PFSK-1 (cell line): Measurements from ENCODE around the gene CHID1.

Experiments used
- POLR2AphosphoS5 ChIP-seq: IDR thresholded peaks from 2 replicates; pipeline ENCODE4 v1.6.1; 2012; ENCODE audit warnings: low read depth, mild to moderate bottlenecking, control low read depth, low read length, moderate library complexity
- SIN3A ChIP-seq: IDR thresholded peaks from 2 replicates; pipeline ENCODE4 v1.6.1; 2012; ENCODE audit warnings: mild to moderate bottlenecking, low read length, moderate library complexity, borderline replicate concordance; ENCODE audit not compliant: insufficient read depth
- TAF1 ChIP-seq: IDR thresholded peaks from 2 replicates; pipeline ENCODE4 v1.6.1; 2012; ENCODE audit warnings: low read length, control low read depth, borderline replicate concordance; ENCODE audit not compliant: insufficient read depth
- TF ChIP-seq, protein P1 (sequence below), 2 experiments: IDR thresholded peaks; 2 replicates each; pipeline versions ENCODE4 v1.6.1 to v1.8.0; 2011 to 2012; ENCODE audit warnings: low read depth in 2 of 2, low read length in 2 of 2, control low read depth in 1 of 2, inconsistent platforms in 1 of 2, mild to moderate bottlenecking in 1 of 2, moderate library complexity in 1 of 2; ENCODE audit not compliant: insufficient read depth in 1 of 2

- TF ChIP-seq POLR2AphosphoS5 (no peak), SIN3A (no peak), TAF1 (no peak)
- TF ChIP-seq, protein P1, sequence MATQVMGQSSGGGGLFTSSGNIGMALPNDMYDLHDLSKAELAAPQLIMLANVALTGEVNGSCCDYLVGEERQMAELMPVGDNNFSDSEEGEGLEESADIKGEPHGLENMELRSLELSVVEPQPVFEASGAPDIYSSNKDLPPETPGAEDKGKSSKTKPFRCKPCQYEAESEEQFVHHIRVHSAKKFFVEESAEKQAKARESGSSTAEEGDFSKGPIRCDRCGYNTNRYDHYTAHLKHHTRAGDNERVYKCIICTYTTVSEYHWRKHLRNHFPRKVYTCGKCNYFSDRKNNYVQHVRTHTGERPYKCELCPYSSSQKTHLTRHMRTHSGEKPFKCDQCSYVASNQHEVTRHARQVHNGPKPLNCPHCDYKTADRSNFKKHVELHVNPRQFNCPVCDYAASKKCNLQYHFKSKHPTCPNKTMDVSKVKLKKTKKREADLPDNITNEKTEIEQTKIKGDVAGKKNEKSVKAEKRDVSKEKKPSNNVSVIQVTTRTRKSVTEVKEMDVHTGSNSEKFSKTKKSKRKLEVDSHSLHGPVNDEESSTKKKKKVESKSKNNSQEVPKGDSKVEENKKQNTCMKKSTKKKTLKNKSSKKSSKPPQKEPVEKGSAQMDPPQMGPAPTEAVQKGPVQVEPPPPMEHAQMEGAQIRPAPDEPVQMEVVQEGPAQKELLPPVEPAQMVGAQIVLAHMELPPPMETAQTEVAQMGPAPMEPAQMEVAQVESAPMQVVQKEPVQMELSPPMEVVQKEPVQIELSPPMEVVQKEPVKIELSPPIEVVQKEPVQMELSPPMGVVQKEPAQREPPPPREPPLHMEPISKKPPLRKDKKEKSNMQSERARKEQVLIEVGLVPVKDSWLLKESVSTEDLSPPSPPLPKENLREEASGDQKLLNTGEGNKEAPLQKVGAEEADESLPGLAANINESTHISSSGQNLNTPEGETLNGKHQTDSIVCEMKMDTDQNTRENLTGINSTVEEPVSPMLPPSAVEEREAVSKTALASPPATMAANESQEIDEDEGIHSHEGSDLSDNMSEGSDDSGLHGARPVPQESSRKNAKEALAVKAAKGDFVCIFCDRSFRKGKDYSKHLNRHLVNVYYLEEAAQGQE (IDR thresholded peaks at IDR 0.05; ENCODE audit: insufficient read depth in 1 of 2, low read depth in 2 of 2, low read length in 2 of 2), result no peak
These were observed 23.3 kb upstream of the CHID1 start for GRCh38 chr11:933936-934335.
